Stimulated activated CD8-positive, alpha-beta memory T cell treated with anti-CD3 and anti-CD28 coated beads, Interleukin-15, amount 100 ng/mL, for 4 hours (primary cell): ENCODE measurements around the gene TRAIP.
"Not testable (repeated sequence)": the region's sequence is repeated elsewhere in the genome, so short reads cannot be mapped to it uniquely, and the experiment has no call there.

Source experiments
- DNase-seq, 2 donors: peaks; one replicate each; pipeline ENCODE4 v3.0.0-alpha.2; 2020; ENCODE audit warnings: low read depth in 2 of 2

Gene TRAIP

DNA sequence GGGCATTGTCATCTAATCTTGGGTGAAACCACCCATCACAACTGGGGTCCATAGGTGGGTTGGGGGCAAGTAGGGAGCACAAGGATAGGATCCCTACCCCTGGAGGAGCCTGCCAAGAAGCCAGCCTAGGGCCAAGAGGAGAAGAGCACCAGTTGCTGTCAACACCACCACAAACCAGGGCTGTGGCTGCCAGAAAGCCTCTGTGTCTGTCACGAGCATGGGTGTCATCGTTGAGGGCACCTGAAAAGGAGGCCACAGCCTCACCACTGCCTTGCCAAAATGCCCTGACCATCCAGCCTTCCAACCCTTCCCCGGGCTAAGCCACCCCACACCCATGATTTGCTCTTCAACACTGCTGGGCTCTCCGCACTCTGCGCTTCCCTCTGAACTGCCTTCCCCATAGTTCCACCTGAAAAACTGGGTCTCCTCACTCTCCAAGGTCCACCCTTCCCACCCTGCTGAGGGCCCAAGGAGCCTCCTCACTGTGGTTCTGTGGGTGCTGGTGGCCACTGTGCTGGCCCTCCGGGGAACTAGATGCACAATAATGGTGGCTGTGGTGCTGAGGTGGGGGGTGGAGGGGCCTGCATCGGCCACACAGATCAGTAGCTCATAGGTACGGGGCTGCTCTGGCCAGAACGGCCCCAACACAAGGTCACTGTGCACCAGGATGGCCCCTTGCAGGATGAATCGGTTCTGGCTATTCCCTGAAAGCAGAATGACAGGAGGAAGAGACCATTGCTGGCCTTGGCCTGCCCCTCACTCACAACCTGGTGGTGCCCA lies 63.8 kb downstream of the TRAIP start:
- no peak for DNase-seq

DNA sequence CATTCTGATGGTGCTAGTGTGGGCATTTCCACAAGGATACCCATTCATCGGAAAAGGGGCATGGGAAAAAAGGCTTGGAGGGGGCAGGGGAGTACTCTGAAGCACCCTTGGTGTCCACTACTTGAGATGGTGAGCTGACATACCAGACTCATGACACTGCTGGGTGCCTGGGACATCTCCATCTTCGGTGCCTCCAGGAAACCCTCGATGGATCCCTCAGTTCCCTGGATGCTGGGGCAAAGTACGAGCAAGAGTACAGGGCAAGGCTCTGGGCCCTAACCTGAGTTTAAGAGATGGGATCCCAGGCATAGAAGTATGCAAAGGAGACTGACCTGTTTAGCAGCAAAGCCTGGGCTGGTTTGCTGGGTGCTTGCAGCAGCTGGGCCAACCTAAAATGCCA lies 64.8 kb downstream of the TRAIP start:
- DNase-seq = no peak

DNA sequence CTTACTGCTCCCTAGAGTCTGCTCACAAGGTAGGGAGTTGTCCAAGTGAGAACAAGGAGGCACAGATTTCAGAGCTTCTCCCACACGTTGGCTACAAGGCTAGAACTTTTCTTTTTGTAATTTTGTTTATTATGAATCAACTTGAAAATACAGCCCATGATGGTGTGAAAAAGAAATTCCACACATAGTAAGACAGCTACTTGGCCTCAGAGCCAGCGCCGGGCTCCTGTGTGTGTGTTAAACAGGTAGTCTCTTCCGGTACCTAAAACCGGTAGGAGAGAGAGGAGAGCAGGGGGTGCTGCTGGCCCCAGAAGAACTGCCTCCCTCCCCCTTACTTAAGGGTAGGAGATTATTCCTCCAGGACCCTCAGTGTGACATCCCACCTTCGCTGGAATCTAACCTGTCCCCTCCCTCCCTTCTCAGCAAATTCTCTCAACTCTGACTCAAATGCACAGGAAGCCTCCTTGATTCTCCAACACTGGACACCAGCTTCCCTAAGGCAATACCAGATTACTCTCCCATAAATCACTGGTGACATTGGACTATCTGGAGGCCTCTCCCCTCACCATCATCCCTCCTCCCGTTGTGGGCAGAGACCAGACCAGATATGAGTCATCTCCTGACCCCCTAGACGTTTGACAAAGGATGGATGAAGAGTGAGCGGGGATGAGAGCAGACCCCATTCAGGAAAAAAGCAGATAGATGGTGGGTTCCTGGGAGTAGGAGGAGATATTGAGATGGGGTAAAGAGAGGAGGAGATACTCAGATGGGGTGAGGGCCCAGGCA lies 65.5 kb downstream of the TRAIP start:
- DNase-seq = no peak

DNA sequence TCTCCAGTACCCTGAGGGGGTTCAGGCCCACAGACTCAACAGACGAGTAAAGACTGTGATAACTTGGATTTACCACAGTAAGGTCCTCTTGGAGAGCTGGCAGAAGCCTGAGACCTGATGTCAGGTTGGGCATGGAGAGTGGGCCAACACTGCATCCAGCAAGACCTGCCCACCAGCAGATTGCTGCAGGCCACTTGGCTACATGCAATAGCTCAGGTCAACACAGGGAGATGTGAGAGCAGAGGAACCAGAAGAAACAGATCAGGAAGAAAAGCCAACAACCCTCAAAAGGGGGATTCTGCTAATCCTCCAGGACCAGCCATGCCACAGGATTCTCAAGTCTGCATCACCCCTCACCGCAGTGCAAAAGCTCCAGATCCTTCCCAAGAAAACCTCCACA lies 68.3 kb downstream of the TRAIP start:
- no peak for DNase-seq

DNA sequence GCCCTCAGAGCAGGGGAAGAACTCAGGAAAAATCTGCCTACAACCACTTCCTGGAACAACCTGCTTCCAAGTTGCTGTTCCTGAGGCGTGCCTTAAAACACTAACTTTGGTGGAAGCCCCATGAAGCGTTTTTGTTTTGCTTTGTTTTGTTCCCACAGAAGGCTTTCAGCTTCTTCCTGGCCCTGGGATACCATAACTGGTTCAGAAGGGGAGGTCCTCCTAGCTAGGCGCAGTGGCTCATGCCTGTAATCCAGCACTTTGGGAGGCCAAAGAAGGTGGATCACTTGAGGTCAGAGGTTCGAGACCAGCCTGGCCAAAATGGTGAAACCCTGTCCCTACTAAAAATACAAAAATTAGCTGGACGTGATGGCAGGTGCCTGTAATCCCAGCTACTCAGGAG lies 68.8 kb downstream of the TRAIP start:
- no peak for DNase-seq

DNA sequence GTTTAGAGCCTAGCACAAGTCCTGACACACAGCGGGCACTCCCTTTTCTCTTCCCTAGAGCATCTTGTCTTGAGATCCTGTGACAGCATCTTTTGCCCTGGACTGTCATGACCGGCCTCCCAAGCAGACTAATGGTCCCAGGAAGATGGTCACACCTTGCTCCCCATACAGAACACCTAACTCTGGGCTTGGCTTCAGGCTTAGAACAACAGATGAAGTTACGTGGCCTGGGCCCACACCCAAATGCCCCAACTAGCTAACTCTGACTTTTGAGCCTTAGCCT lies 69.2 kb downstream of the TRAIP start:
- DNase-seq = no peak

DNA sequence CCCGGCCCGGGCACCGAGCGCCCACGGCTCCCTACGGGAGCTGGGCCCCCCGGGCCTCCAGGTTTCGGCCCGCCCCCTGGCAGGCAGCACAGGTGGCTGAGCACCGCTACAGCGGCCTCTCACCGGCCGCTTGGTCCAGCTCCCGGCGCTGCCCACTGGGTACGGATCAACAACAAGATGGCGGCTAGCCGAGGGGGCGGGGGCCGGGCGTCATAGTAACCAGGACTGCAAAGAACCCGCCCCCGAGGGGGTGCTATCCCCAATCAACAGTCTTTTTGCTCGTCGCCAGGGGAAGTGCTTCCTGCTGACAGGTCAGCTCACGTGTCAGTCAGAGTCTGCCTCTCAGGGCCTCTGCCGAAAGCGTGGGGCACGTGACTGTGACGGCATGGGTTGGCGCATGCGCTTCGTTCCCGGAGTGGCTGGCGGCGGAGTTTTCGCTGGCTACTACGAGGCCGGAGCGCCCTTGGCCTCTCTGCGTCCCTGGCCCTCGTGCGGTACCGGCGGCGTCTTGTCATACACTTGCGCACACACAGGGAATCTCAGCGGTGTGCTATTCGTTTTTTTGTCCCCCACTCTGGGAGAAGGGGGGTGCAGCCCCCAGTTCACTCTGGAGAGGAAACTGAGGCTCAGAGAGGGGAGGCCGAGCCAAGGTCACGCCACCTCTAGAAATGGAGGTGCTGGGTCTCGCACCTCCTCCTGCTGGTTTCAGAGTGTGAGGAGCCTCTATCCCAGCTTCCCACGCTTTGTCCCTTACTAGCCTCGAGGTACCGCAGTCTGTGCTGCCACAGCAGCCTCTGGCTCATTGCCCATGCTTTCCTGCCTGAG lies 69.8 kb downstream of the TRAIP start, which contains the start of gene IP6K1:
IP6K1 (minus strand) TSS at position 186 of the 825 bp plus-strand sequence. CDS start 38,502 bp downstream, outside the sequence.
- DNase-seq = peak; percentile 97 to 100

DNA sequence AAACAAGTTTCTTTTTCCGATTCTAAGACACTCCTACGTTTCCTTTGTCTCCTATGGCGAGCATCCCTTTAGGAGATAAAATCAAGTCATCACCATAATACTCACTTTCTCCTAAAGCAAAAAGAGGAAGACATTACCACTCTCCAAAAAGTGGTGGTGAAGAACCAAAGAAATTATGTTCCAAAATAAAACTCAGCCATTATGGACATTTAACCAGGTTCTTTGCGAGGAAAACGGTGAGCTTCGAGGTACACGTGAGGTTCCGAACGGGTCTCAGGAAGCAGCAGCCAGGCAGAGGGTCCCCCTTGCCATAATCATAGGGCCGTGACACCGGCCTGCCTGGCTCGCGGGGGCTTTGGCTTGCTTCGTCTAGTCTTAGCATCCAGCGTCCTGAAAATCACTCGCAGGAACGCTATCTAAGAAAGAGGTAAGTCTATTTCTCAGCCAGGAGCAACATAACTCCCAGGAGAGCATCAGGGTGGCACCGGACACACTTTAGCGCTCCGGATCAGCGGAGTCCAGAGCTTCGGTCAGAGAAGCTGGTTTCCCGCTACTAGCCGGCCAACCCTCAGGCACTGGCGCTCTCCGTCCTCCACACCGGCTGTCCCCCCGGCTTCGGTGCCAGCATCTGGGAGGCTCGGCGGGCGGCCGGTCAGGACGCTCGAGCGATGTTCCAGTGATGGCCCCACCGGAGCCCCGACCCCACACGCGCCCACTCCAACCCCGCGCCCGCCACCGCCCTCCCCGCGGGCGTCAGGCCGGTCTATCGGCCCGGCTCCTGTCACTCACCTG lies 70.6 kb downstream of the TRAIP start:
- DNase-seq = no peak

DNA sequence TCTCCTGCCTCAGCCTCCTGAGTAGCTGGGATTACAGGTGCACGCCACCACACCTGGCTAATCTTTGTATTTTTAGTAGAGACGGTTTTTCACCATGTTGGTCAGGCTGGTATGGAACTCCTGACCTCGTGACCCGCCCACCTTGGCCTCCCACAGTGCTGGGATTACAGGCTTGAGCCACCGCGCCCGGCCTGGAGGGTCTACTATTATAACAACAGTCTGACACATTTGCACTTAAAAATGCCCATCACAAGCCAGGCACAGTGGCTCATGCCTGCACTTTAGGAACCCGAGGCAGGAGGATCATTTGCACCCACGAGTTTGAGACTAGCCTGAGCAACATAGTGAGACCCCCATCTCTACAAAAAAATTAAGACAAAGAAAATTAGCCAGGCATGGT lies 74.1 kb downstream of the TRAIP start:
- not testable (repeated sequence) for DNase-seq

DNA sequence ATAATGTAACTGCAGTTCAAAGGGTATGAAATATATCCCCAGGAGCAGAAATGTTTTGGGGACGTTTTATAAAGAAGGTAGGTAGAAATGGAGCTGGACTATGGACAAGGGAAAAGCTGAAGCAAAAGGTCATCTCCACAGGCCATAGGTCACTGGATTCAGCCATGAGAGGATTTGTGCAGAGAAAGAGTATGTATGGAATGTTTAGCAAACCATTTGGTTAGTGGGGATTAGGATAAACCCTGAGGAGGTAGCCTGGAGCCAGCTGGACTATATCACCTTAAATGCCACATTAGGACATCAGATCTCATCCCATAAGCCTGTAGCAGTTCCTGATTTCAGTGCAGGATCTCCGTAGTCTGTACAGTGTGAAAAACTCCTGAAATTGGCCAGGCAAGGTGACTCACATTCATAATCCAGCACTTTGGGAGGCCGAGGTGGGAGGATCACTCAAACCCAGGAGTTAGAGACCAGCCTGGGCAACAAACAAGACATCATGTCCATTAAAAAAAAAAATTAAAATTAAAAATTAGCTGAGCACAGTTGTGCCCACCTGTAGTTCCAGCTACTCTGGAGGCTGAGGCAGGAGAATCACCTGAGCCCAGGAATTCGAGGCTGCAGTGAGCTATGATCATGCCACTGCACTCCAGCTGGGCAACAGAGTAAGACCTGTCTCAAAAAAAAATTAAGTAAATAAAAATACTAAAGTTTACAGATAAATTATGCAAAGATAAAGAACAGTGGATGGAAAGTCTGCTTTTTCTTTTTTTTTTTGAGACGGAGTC lies 74.8 kb downstream of the TRAIP start:
- DNase-seq = no peak

DNA sequence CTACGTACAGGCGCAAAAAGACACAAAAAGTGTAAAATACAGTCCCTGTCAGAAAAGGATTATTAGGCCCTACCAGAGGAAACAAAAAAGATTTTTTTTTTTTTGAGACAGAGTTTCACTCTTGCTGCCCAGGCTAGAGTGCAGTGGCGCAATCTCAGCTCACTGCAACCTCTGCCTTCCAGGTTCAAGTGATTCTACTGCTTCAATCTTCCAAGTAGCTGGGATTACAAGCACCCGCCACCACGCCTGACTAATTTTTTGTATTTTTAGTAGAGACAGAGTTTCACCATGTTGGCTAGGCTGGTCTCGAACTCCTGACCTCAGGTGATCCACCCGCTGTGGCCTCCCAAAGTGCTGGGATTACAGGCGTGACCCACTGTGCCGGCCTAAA lies 75.4 kb downstream of the TRAIP start:
- DNase-seq = not testable (repeated sequence)

DNA sequence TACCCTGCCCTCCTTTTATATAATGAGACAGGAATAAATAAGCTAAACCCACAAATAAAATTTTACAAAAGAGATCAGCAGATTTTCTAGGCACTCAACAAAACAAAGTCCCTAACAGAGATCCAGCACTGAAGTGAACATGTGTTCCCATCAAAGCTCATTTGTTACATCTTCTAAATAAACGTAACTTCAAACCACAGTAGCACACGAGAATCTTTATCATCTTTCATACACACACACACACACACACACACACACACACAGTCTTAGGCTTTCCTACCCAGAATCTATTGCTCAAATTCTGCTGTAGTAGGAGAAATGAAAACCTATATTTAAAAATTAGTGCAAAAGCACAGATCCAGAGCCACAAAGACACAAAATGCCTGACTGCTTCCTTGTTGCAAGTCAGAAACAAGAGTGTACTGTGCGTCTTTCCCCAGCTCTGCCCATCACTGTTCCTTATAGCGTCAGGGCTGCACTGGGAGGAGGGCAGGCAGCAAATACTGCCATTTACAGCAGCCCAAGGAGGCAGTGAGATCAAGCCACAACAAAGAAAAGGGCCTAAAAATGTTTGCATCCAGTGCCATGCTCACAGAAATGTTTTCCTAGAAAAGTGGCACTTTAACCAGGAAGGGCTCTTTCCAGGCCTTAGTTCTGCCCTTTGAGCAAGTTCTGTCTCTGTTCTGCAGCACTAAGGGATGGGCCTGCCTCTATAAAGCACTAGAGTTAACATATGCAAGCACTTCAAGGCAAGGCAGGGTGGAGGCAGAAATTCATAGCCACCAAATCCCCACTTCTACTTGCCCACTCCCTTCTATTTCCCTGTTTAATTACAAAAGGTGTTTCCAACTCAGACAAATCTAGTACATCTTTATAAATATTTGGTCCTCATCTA lies 76.0 kb downstream of the TRAIP start:
- no peak for DNase-seq

DNA sequence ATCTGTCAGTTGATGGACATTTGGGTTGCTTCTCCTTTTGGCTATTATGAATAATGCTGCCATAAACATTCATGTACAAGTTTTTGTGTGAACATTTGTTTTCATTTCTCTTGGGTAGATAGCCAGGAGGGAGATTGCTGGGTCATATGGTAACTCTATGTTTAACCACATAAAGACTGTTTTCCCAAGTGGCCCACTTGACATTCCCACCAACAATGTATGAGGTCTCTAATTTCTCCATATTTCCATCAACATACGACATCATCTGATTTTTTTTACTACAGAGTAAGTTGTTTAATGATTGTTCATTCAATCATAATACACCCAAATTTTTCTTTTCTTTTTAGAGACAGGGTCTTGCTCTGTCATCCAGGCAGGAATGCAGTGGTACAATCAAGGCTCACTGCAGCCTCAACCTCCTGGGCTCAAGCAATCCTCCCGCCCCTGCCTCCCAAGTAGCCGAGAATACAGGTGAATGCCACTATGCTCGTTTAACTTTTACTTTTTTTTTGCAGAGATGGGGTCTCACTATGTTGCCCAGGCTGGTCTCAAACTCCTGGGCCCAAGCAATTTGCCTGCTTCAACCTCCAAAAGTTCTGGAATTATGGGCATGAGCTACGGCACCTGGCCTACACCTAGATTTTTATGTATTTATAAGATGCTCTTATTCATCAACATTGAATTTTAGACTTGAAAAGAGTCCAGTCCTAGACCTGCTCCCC lies 76.8 kb downstream of the TRAIP start:
- no peak for DNase-seq
